Uterus (tissue), 2 donors: ENCODE measurements around the gene FGD6.

Experiments used
- POLR2A ChIP-seq, 2 donors: fragments of 450-650 bp; IDR thresholded peaks; one replicate each; pipeline ENCODE4 v1.6.1; 2016; ENCODE audit warnings: antibody characterized with exemption in 2 of 2, mild to moderate bottlenecking in 1 of 2, moderate library complexity in 1 of 2
- TF ChIP-seq, protein P1 (sequence below), 4 experiments: fragments of 200-600 bp in 2 of 4; fragments of 450-650 bp in 2 of 4; sonication (generic) in 2 of 4; IDR thresholded peaks; one replicate each; pipeline ENCODE4 v1.5.1; 2016 to 2019; ENCODE audit warnings: antibody characterized with exemption in 4 of 4, mild to moderate bottlenecking in 2 of 4, moderate library complexity in 1 of 4

DNA sequence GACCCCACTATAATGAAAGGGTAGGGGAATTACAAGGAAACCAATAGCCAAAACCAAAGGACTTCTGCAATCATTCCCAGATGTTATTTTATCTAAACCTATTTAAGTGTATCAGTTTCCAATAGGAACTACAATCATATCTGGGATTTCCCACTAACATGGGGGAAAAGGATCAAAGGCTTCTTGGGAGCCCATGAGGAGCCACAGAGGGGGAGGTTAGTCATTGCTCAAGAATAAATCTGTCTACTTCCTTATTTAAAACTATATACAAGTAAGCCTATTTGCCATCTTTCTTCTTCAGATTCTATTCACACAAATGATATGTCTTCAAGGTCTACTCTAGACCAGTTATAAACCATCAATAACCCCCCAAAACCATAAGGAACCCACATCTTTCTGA, 33.1 kb downstream of the FGD6 start:
- TF ChIP-seq, protein P1, sequence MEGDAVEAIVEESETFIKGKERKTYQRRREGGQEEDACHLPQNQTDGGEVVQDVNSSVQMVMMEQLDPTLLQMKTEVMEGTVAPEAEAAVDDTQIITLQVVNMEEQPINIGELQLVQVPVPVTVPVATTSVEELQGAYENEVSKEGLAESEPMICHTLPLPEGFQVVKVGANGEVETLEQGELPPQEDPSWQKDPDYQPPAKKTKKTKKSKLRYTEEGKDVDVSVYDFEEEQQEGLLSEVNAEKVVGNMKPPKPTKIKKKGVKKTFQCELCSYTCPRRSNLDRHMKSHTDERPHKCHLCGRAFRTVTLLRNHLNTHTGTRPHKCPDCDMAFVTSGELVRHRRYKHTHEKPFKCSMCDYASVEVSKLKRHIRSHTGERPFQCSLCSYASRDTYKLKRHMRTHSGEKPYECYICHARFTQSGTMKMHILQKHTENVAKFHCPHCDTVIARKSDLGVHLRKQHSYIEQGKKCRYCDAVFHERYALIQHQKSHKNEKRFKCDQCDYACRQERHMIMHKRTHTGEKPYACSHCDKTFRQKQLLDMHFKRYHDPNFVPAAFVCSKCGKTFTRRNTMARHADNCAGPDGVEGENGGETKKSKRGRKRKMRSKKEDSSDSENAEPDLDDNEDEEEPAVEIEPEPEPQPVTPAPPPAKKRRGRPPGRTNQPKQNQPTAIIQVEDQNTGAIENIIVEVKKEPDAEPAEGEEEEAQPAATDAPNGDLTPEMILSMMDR (IDR thresholded peaks at IDR 0.05) = no peak
- TF ChIP-seq POLR2A (IDR thresholded peaks at IDR 0.05) = no peak
